ENCODE measurements around the gene JMJD7.

The JMJD7 gene

DNA sequence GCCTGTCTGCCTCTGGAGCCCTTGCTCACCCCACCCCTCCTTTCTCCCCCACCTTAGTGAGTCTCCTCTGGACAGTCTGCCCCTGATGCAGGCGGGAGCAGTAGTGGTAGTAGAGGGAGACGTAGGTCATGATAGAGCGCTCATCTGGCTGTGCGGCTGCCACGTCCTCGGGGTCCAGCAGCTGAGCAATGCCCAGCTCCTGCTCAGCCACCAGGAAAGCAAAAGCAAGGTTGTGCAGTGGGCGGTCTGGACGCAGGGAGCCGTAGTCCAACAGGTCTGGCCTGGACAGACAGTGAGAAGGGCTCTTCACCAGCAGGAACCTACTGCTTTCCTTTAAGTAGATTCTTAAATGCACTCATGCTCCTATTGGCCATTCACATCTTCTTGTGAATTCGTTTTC, 59.3 kb downstream of the JMJD7 start:
- no peak for DNase-seq

Measured in CD4-positive, alpha-beta T cell treated with Interleukin-12 subunit alpha and Interleukin-12 subunit beta, for 1 hour (primary cell).